H1 (cell line): ENCODE data around the gene PTPRH. TPM values are rescaled to one million over a fixed set of nuclear protein-coding genes. Genes with fewer than 3 reads are reported as not detected.
A peak's percentile ranks its signal among the peaks of the same experiment; 100 is the strongest.

Source experiments
- CHD7 ChIP-seq: fragments of 300-600 bp; sonication (generic); IDR thresholded peaks from 2 replicates; pipeline ENCODE4 v1.7.1; 2012; ENCODE audit warnings: low read length, moderate library complexity, mild to moderate bottlenecking, inconsistent platforms; ENCODE audit not compliant: insufficient replicate concordance
- CREB1 ChIP-seq: IDR thresholded peaks from 2 replicates; pipeline ENCODE4 v1.6.1; 2012; ENCODE audit warnings: inconsistent platforms
- E2F6 ChIP-seq: IDR thresholded peaks from 2 replicates; pipeline ENCODE4 v1.6.1; 2012; ENCODE audit warnings: inconsistent platforms
- FOSL1 ChIP-seq: IDR thresholded peaks from 2 replicates; pipeline ENCODE4 v1.6.1; 2011; ENCODE audit warnings: mild to moderate bottlenecking, low read depth, low read length, moderate library complexity; ENCODE audit not compliant: insufficient read depth
- GABPA ChIP-seq: IDR thresholded peaks from 2 replicates; pipeline ENCODE4 v1.6.1; 2011; ENCODE audit warnings: mild to moderate bottlenecking, low read length, moderate library complexity, borderline replicate concordance; ENCODE audit not compliant: insufficient read depth
- KDM4A ChIP-seq: IDR thresholded peaks from one replicate; pipeline ENCODE4 v1.7.1; 2012; ENCODE audit warnings: low read depth, mild to moderate bottlenecking, moderate library complexity, low read length, inconsistent platforms; ENCODE audit not compliant: severe bottlenecking
- RBBP5 ChIP-seq: IDR thresholded peaks from 2 replicates; pipeline ENCODE4 v1.7.1; 2012; ENCODE audit warnings: low read depth, mild to moderate bottlenecking, inconsistent platforms, low read length, moderate library complexity, borderline replicate concordance
- SIN3A ChIP-seq, 2 experiments: IDR thresholded peaks in 1 of 2; conservative IDR thresholded peaks in 1 of 2; 2 replicates each; pipeline ENCODE4 v1.6.1; 2011 to 2012; ENCODE audit warnings: low read length in 2 of 2, improper control_type of control experiment in 1 of 2, low read depth in 1 of 2, mild to moderate bottlenecking in 1 of 2
- SP2 ChIP-seq: IDR thresholded peaks from 2 replicates; pipeline ENCODE4 v1.6.1; 2012; ENCODE audit warnings: mild to moderate bottlenecking, low read length, inconsistent platforms
- TAF1 ChIP-seq: IDR thresholded peaks from 2 replicates; pipeline ENCODE4 v1.6.1; 2011; ENCODE audit warnings: mild to moderate bottlenecking, low read depth, low read length
- polyA plus RNA-seq, 7 experiments: library from polyadenylated mRNA; depleted of rRNA in 3 of 7; stranded (reverse) in 5 of 7; unstranded in 2 of 7; fragments of >200 nt in 5 of 7; fragments of 200-250 nt in 2 of 7; gene quantifications; 1 replicate in 5 of 7; 2 replicates in 1 of 7; 4 replicates in 1 of 7; pipeline versions ENCODE4 v1.2.1 to v1.2.3, GENCODE V29; 2011 to 2013; ENCODE audit warnings: missing spikeins in 2 of 7, mixed read lengths in 2 of 7
- total RNA-seq: library from RNA; stranded (reverse); fragmentation: NEBNext Ultra II Directional; extraction: Animal tissue kit (Norgen Biotek cat#: 25700); gene quantifications from 2 replicates; pipeline ENCODE4 v1.2.1, GENCODE V29; 2021

PTPRH gene
- total and polyA plus RNA-seq, 2 of the 8 experiments (the other 6 are each of a cell fraction or from before 2014, with no cell fraction given), result 0.30 to 0.39 TPM

- no peak for TF ChIP-seq E2F6
- TF ChIP-seq CHD7, result no peak
- TF ChIP-seq RBBP5, result no peak
- TF ChIP-seq GABPA, result 0 out of 2 replicates have a peak, but pooled peaks have one; percentile 28
- TF ChIP-seq FOSL1, result 0 out of 2 replicates have a peak, but pooled peaks have one; percentile 44
- peak; percentile 48 for TF ChIP-seq KDM4A
- peak; percentile 66; the same call in 1 of the 2 replicates for TF ChIP-seq CREB1
- TF ChIP-seq SP2, result no peak
- no peak for TF ChIP-seq TAF1
- peak; percentile 75 to 95; a peak in 2 of 4 replicates for TF ChIP-seq SIN3A (conservative IDR thresholded peaks at IDR 0.05 in 1 of 2, IDR thresholded peaks at IDR 0.05 in 1 of 2; ENCODE audit: low read depth in 1 of 2, low read length in 2 of 2)
Observed at GRCh38 chr19:55165952-55166529, 43.3 kb downstream of the PTPRH start (continued).
